Neuron (in vitro differentiated cells): ENCODE measurements around the gene CAP2.
A peak's percentile ranks its signal among the peaks of the same experiment; 100 is the strongest.
"Not testable (repeated sequence)": the region's sequence is repeated elsewhere in the genome, so short reads cannot be mapped to it uniquely, and the experiment has no call there.

Source experiments
- H2AFZ ChIP-seq: one replicate; pipeline ENCODE4 v1.6.1; 2013; ENCODE audit warnings: low read depth, mild to moderate bottlenecking, inconsistent platforms, low read length, moderate library complexity
- H3K27me3 ChIP-seq: one replicate; pipeline ENCODE4 v1.6.1; 2013; ENCODE audit warnings: low read length; ENCODE audit not compliant: insufficient read depth
- H3K36me3 ChIP-seq: one replicate; pipeline ENCODE4 v1.6.1; 2013; ENCODE audit warnings: low read length; ENCODE audit not compliant: insufficient read depth
- H3K4me1 ChIP-seq: one replicate; pipeline ENCODE4 v1.6.1; 2013; ENCODE audit warnings: low read length; ENCODE audit not compliant: insufficient read depth
- H3K4me3 ChIP-seq: 2 replicates; pipeline ENCODE4 v1.5.1; 2013; ENCODE audit warnings: mild to moderate bottlenecking, low read length, moderate library complexity
- H3K9me3 ChIP-seq: one replicate; pipeline ENCODE4 v1.6.1; 2013; ENCODE audit warnings: low read length

CAP2 gene

GRCh38 chr6:17562636-17563035 is 169.2 kb downstream of the CAP2 start:
- peaks cover 1% of the 10 kb centered on the region for H3K9me3 ChIP-seq

GRCh38 chr6:17565399-17565798 is 172.0 kb downstream of the CAP2 start:
- H3K36me3 ChIP-seq, result no peaks in the 10 kb centered on the region
- H3K4me1 ChIP-seq, result no peaks in the 10 kb centered on the region
- H3K27me3 ChIP-seq, result no peaks in the 10 kb centered on the region
- H2AFZ ChIP-seq, result no peak overlapping the region
- peaks cover 1% of the 10 kb centered on the region for H3K9me3 ChIP-seq
- no peak overlapping the region for H3K4me3 ChIP-seq

More at GRCh38 chr6:17562636-17563035, 169.2 kb downstream of the CAP2 start:
- H3K4me1 ChIP-seq, result no peaks in the 10 kb centered on the region
- no peak overlapping the region for H2AFZ ChIP-seq
- no peaks in the 10 kb centered on the region for H3K36me3 ChIP-seq
- no peaks in the 10 kb centered on the region for H3K27me3 ChIP-seq
- H3K4me3 ChIP-seq, result no peak overlapping the region

DNA sequence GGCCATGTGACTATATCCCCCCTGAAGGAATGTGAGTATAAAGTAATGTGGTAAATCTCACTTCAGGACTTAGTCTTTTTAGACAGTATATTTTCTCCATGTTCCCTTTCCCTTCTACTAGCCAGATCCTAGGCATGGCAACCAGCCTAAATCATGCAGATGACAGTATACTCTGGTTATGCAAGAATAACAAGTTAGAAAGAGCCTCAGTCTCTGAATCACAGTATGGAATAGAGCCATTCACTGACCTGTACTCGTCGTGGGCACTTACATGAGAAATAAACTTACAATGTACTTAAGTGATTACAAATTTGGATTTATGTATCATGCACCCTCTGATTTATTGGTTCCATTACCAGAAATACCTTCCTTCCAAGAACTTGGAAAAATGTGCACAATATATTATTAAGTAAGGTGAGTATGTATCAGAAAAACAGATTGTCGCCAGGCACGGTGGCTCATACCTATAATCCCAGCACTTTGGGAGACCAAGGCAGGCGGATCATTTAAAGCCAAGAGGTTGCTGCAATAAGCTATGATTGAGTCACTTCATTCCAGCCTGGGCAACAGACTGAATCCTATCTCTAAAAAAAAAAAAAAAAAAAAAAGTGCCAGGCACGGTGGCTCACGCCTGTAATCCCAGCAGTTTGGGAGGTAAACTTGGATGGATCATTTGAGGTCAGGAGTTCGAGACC is 181.6 kb downstream of the CAP2 start:
- no peak overlapping the region for H2AFZ ChIP-seq
- no peak overlapping the region for H3K4me3 ChIP-seq
- no peaks in the 10 kb centered on the region for H3K36me3 ChIP-seq
- H3K9me3 ChIP-seq, result peaks cover 6% of the 10 kb centered on the region
- no peaks in the 10 kb centered on the region for H3K4me1 ChIP-seq
- H3K27me3 ChIP-seq, result no peaks in the 10 kb centered on the region

DNA sequence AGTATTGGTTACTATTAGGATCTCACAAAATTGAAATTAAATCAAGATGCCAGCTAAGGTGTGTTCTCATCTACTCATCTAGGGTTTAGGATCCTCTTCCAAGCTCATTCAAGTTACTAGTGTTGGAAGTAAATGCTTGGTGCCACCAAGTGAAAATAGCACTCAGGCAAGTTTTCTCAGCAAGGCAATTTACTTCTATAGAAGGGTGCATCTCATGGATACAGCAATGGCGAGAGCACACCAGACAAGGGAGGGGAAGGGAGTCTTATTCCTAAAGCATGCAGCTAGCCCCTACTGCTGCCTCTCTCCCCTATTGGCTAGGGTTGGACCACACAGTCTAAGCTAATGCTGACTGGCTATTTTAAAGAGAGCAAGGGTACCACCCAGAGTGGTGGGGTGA is 183.7 kb downstream of the CAP2 start:
- Histone ChIP-seq H3K9me3 (peaks cover 6% of the 10 kb centered on the region), H3K4me3 (no peak overlapping the region), H2AFZ (no peak overlapping the region), H3K4me1 (no peaks in the 10 kb centered on the region), H3K36me3 (no peaks in the 10 kb centered on the region), H3K27me3 (no peaks in the 10 kb centered on the region)

DNA sequence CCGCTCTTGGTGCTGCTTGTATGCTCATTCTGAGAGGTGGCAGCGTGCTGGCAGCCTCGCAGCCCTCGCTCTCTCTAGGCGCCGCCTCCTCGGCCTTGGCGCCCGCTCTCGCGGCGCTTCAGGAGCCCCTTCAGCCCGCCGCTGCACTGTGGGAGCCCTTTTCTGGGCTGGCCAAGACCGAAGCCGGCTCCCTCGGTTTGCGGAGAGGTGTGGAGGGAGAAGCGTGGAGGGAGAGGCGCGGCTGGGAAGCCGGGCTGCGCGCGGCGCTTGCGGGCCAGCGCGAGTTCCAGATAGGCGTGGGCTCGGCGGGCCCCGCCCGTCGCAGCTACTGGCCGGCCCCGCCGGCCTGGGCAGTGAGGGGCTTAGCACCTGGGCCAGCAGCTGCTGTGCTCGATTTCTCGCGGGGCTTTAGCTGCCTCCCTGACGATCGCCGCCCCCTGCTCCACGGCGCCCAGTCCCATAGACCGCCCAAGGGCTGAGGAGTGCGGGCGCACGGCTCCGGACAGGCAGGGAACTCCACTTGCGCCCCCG is 187.2 kb downstream of the CAP2 start:
- Histone ChIP-seq H3K4me3 (no peak overlapping the region), H3K4me1 (no peaks in the 10 kb centered on the region), H3K27me3 (no peaks in the 10 kb centered on the region), H3K36me3 (no peaks in the 10 kb centered on the region), H2AFZ (no peak overlapping the region), H3K9me3 (peaks cover 6% of the 10 kb centered on the region)

GRCh38 chr6:17581282-17581681 is 187.9 kb downstream of the CAP2 start:
- not testable (repeated sequence) for H2AFZ ChIP-seq, H3K9me3 ChIP-seq, H3K27me3 ChIP-seq, H3K4me1 ChIP-seq, H3K36me3 ChIP-seq, H3K4me3 ChIP-seq

DNA sequence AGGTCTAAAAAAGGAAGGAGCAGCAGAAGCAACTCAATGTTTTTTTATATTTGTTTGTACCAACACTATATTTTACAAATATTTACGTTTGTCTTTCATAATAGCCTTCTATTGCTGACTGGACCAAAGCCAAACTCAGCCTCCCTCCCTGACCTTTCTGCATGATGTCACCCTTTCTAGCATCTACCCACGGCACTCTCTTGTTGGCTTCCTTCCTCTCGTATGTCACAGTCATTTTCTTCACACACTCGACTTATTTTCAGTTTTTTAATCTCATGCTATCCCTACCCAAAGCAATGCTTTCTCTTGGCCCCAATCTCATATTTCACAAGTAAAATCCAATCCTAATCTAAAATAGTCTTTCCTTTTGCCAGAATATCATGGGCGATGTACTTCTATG is 190.4 kb downstream of the CAP2 start:
- no peak overlapping the region for H2AFZ ChIP-seq
- no peaks in the 10 kb centered on the region for H3K4me1 ChIP-seq
- no peak overlapping the region for H3K4me3 ChIP-seq
- H3K36me3 ChIP-seq, result no peaks in the 10 kb centered on the region
- no peaks in the 10 kb centered on the region for H3K9me3 ChIP-seq
- H3K27me3 ChIP-seq, result no peaks in the 10 kb centered on the region

DNA sequence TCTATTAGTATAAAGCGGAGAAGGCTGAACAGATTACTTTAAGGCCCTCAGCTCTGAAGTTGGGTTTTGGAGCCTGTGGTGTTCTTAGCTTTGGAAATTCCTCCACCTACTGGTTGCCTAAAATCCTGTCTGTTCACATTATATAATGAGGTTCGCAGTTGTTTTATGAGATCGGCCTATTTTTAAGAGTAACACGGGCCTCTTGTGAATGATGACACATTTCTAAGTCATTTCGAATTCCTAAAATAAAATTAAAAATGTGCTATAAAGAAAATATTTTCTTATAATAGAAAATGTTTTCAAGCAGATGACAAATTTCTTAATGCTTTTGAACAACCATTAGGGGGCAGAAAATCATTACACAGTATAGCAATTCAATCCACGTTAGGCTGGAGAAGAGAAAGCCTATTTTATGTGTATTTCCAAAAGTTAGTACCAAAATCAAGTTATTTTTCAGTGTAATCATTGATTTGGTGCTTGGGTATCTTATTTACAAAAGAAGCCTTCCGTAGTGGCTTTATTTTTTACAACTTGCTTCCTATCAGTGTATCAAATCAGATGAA is 190.9 kb downstream of the CAP2 start:
- H3K4me3 ChIP-seq, result peak overlapping the region; percentile 16
- H3K9me3 ChIP-seq, result no peaks in the 10 kb centered on the region
- H3K27me3 ChIP-seq, result no peaks in the 10 kb centered on the region
- no peaks in the 10 kb centered on the region for H3K36me3 ChIP-seq
- H3K4me1 ChIP-seq, result no peaks in the 10 kb centered on the region
- no peak overlapping the region for H2AFZ ChIP-seq

- no peaks in the 10 kb centered on the region for H3K4me1 ChIP-seq
- no peaks in the 10 kb centered on the region for H3K9me3 ChIP-seq
- no peak overlapping the region for H3K4me3 ChIP-seq
- H2AFZ ChIP-seq, result no peak overlapping the region
- H3K36me3 ChIP-seq, result no peaks in the 10 kb centered on the region
- H3K27me3 ChIP-seq, result no peaks in the 10 kb centered on the region
Observed at GRCh38 chr6:17585766-17586490, 192.5 kb downstream of the CAP2 start.

DNA sequence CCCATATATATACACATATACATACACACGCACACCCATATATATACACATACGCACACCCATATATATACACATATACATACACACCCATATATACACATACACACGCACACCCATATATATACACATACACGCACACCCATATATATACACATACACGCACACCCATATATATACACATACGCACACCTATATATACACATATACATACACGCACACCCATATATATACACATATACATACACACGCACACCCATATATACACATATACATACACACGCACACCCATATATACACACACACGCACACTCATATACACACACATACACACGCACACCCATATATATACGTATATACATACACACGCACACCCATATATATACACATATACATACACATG is 193.2 kb downstream of the CAP2 start:
- not testable (repeated sequence) for H3K4me3 ChIP-seq, H3K36me3 ChIP-seq, H2AFZ ChIP-seq, H3K9me3 ChIP-seq, H3K4me1 ChIP-seq, H3K27me3 ChIP-seq

DNA sequence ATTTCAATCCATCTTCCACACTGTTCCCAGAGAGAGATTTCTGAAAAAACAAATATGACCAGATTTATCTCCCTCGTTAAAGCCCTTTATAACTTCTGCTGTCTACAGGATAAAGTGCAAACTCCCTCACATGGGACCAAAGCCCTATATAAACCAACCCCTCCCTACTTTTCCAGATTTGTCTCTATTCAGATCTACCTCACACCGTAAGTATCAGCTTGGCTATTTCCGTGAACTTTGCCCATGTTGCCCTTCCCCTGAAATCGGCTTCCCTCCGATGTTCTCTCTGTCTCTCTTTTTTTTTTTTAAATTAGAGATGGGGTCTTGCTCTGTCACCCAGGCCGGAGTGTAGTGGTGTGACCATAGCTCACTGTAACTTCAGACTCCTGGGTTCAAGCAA is 194.6 kb downstream of the CAP2 start:
- Histone ChIP-seq H3K27me3 (no peaks in the 10 kb centered on the region), H3K9me3 (no peaks in the 10 kb centered on the region), H2AFZ (no peak overlapping the region), H3K4me3 (no peak overlapping the region), H3K36me3 (no peaks in the 10 kb centered on the region), H3K4me1 (no peaks in the 10 kb centered on the region)

DNA sequence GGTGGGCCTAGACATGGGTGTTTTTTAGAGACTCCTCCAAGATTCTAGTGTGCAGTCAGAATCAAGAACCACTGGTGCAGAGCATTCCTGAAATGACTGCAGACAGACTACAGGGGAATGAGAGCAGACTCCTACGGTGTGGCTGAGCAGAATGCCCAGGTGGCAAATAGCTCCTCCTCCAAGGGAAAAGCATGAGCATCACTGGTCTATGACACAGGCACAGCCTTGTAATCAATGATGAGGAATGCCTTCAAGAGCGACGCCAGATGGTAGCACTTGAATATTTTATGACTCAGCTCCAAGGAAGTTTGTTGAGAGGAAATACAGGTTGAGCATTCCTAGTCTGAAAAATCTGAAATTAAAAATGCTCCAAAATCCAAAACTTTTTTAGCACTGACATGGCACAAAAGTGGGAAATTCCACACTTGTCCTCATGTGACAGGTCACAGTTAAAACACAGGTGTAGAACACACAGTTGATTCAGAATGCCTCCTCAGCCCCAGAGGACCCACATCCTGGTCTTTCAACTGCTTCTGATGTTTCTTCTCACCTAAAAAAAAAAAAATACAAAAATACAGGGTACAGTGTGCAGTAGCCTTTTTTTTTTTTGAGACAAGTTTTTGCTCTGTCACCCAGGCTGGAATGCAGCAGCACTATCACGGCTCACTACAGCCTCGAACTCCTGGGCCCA is 196.2 kb downstream of the CAP2 start:
- Histone ChIP-seq H3K9me3 (no peaks in the 10 kb centered on the region), H2AFZ (no peak overlapping the region), H3K4me3 (no peak overlapping the region), H3K27me3 (no peaks in the 10 kb centered on the region), H3K4me1 (no peaks in the 10 kb centered on the region), H3K36me3 (no peaks in the 10 kb centered on the region)

DNA sequence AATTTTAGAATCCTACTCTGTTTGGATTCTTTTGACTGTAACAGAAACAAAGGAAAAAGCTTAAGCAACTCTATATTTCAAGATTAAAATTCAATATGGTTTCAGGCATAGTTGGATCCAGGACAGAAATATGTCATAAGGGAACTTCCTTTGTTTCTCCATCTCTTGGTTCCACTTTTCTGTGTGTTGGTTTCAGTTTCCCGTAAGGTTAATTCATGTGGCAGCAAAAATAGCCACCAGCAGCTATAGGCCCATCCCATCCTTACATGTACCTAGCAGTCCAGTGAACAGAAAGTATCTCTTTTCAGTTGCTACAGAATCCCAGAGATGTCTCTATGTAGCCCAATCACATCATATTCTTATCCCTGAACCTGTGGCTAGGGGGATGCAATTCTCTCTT is 197.9 kb downstream of the CAP2 start:
- Histone ChIP-seq H3K36me3 (no peaks in the 10 kb centered on the region), H3K27me3 (no peaks in the 10 kb centered on the region), H3K9me3 (no peaks in the 10 kb centered on the region), H3K4me1 (no peaks in the 10 kb centered on the region), H3K4me3 (no peak overlapping the region), H2AFZ (no peak overlapping the region)
